Stomach (tissue), 9 donors: ENCODE results near the gene ATP11B. TPM values are rescaled to one million over a fixed set of nuclear protein-coding genes. Genes with fewer than 3 reads are reported as not detected.

Experiments
- DNase-seq, 2 donors: peaks; one replicate each; pipeline versions ENCODE4 v3.0.0 to v3.0.0-alpha.2; 2013 to 2019
- H3K27ac ChIP-seq, 5 donors: fragments of 200-600 bp in 4 of 5; sonication (generic) in 4 of 5; one replicate each; pipeline ENCODE4 v1.5.1; 2013 to 2019; ENCODE audit warnings: mild to moderate bottlenecking in 1 of 5, moderate library complexity in 1 of 5
- H3K27me3 ChIP-seq, 3 donors: fragments of 200-600 bp; sonication (generic); one replicate each; pipeline ENCODE4 v1.5.1; 2017 to 2019; ENCODE audit warnings: mixed run types in 1 of 3
- H3K36me3 ChIP-seq, 4 donors: fragments of 200-600 bp; sonication (generic); 1 replicate in 3 of 4; 2 replicates in 1 of 4; pipeline ENCODE4 v1.5.1; 2016 to 2019
- H3K4me1 ChIP-seq, 4 donors: fragments of 200-600 bp; sonication (generic); one replicate each; pipeline ENCODE4 v1.5.1; 2016 to 2019
- H3K4me3 ChIP-seq, 4 donors: fragments of 200-600 bp; sonication (generic) in 3 of 4; one replicate each; pipeline ENCODE4 v1.5.1; 2016 to 2019; ENCODE audit warnings: mild to moderate bottlenecking in 1 of 4
- H3K9me3 ChIP-seq, 4 donors: fragments of 200-600 bp; sonication (generic); one replicate each; pipeline ENCODE4 v1.5.1; 2016 to 2019
- EP300 ChIP-seq: sonication (generic); formaldehyde crosslinking; IDR thresholded peaks from one replicate; pipeline ENCODE4 v1.6.1; 2017; ENCODE audit warnings: antibody characterized with exemption
- POLR2A ChIP-seq, 4 donors: fragments of 450-650 bp; IDR thresholded peaks; one replicate each; pipeline ENCODE4 v1.6.1; 2016; ENCODE audit warnings: antibody characterized with exemption in 4 of 4, control low read depth in 2 of 4, mild to moderate bottlenecking in 1 of 4, moderate library complexity in 1 of 4
- POLR2AphosphoS5 ChIP-seq, 3 donors: sonication (generic); formaldehyde crosslinking; IDR thresholded peaks; one replicate each; pipeline ENCODE4 v1.6.1; 2016; ENCODE audit warnings: antibody characterized with exemption in 3 of 3
- WGBS, 5 donors: extraction: QIAGEN DNeasy Blood & Tissue Kit in 3 of 5; methylation state at CpG; one replicate each; pipeline versions ENCODE4 v1.1.5 to v1.1.7; 2013 to 2018; 5-methylcytosine and 5-hydroxymethylcytosine counted together
- intact Hi-C: fragments of 100-400 bp; cut with DNase I; formaldehyde crosslinking; loops from one replicate; pipeline ENCODE4 v1.15.1; 2023; ENCODE audit warnings: low total_unique reads
- polyA plus RNA-seq, 3 donors: library from polyadenylated mRNA; stranded (reverse); fragments of 200-250 nt; gene quantifications; one replicate each; pipeline ENCODE4 v1.2.3, GENCODE V29; 2013
- total RNA-seq, 5 donors: library from RNA; depleted of rRNA; stranded (reverse); fragments of >200 nt; gene quantifications; one replicate each; pipeline versions ENCODE4 v1.1.0 to v1.2.3, GENCODE V29; 2014 to 2016
- TF ChIP-seq, protein P1 (sequence below), 7 experiments: fragments of 450-650 bp in 4 of 7; fragments of 200-600 bp in 3 of 7; sonication (generic) in 3 of 7; IDR thresholded peaks; one replicate each; pipeline ENCODE4 v1.5.1; 2016 to 2019; ENCODE audit warnings: antibody characterized with exemption in 7 of 7, control low read depth in 2 of 7, mild to moderate bottlenecking in 1 of 7
- donor health status: healthy with polysubstance abuse.
- donor health status: Bipolar disorder and iron deficiency.
- donor health status: healthy.

Gene ATP11B
- total and polyA plus RNA-seq, 8 donors, result 9.6 to 449 (median 120) TPM

DNA sequence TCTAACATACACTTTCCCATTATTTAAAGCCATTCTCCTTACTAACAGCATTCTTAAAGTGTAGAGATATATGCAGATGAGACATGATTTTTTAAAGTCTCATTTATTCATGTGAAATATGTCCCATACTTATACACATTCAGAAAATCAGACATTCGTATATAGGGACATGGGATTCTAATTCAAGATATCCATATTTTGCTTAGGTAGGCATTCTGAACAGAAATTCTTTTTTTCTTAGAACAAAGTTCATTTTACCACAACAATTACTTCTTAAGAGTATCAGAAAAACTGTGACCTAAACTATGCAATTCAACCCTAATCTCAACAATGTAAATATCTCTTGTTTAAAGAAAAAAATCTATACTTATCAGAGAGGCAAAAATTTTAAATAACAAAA is 170.9 kb downstream of the ATP11B start:
- 43 to 61% (median 46%) methylated on average over 1 of the region's 1 CpG for WGBS, 5 donors
- TF ChIP-seq, protein P1, sequence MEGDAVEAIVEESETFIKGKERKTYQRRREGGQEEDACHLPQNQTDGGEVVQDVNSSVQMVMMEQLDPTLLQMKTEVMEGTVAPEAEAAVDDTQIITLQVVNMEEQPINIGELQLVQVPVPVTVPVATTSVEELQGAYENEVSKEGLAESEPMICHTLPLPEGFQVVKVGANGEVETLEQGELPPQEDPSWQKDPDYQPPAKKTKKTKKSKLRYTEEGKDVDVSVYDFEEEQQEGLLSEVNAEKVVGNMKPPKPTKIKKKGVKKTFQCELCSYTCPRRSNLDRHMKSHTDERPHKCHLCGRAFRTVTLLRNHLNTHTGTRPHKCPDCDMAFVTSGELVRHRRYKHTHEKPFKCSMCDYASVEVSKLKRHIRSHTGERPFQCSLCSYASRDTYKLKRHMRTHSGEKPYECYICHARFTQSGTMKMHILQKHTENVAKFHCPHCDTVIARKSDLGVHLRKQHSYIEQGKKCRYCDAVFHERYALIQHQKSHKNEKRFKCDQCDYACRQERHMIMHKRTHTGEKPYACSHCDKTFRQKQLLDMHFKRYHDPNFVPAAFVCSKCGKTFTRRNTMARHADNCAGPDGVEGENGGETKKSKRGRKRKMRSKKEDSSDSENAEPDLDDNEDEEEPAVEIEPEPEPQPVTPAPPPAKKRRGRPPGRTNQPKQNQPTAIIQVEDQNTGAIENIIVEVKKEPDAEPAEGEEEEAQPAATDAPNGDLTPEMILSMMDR (IDR thresholded peaks at IDR 0.05), result no peak
- TF ChIP-seq EP300, result no peak
- no peak for TF ChIP-seq POLR2A (IDR thresholded peaks at IDR 0.05)
- no peak for TF ChIP-seq POLR2AphosphoS5 (IDR thresholded peaks at IDR 0.05)
- intact Hi-C loops, result no loop called here

DNA sequence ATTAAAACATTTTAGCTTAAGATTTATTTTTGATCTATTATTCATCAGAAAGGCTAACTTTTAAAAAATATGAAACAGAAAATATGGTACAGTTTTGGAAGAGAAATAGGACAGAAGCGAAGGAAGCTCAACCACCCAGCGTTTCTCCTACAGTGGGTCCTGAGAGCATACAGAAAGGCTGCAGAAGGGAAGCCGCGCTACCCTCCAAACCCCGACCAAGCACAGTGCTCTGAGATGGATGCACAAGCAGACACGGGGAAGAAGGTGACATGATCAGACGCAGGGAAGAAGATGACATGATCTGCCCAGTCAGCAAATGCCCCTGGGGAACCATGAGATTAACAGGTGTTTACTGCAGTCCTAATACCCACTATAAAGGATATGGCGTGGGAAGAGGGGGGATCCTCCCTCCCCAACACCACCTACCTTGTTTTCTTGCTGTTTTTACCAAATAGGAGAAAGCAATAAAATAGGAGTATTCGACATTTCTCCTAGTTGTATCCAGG is 172.6 kb downstream of the ATP11B start:
- intact Hi-C loops, result no loop called here
- 86 to 94% (median 88%) methylated on average over 9 of the region's 9 CpGs for WGBS, 5 donors
- Histone ChIP-seq H3K27me3 (no peaks in the 10 kb centered on the region), H3K36me3 (peaks cover 0 to 13% (median 6%) of the 10 kb centered on the region in 4 donors), H3K9me3 (no peaks in the 10 kb centered on the region), H3K4me1 (peaks cover 0 to 75% (median 34%) of the 10 kb centered on the region in 4 donors), H3K4me3 (no peak overlapping the region), H3K27ac (no peak overlapping the region)
- no peak for DNase-seq
- TF ChIP-seq POLR2AphosphoS5 (IDR thresholded peaks at IDR 0.05) (no peak), EP300 (no peak), POLR2A (IDR thresholded peaks at IDR 0.05) (no peak)
- TF ChIP-seq, protein P1 (IDR thresholded peaks at IDR 0.05), result no peak

More for the DNA sequence above, 170.9 kb downstream of the ATP11B start:
- H3K4me3 ChIP-seq, result no peak overlapping the region
- H3K27me3 ChIP-seq, result no peaks in the 10 kb centered on the region
- peaks cover 0 to 74% (median 37%) of the 10 kb centered on the region in 4 donors for H3K4me1 ChIP-seq
- no peaks in the 10 kb centered on the region for H3K9me3 ChIP-seq
- H3K27ac ChIP-seq, result no peak overlapping the region
- peaks cover 0 to 25% (median 12%) of the 10 kb centered on the region in 4 donors for H3K36me3 ChIP-seq
- no peak for DNase-seq

DNA sequence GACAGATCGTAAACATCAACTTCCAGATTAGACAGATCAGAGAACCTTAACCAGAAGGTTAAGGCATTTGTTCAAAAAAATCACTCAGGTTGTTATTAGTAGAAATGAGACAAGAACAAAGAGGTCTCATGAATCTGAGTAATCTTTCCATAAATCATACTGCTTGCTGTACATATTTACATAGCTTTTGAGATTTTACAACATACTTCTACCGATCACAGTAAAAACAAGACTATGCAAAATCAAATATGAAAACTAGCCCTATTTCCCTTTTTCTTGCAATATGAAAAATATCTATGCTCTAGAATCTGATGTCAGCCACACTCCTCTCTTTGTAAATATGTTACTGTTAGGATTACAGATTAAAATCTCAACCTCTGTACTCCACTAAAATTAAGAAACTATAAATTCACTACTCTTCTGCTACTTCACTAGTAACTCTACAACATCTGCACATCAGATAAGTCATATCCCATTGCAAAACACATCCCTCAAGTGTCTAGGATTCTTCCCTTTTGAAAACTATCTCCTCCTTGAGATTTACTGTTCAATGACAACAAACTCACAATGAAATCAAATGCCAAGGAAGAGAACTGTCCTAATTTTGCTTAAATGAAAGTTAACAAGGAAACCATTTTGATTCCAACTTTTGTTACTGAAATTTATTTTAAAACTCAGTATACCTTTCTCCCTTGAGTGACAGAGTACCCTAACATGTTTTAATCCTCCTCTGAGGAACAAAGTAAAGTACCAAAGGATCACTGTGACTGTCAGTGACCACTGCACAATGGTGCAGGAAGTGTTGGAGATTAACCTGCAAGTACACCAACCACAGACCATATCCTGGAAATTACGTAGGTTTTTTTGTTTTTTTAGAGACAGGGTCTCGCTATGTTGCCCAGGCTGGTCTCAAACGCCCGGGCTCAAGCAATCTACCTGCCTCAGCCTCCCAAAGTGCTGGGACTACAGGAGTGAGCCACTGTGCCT is 174.2 kb downstream of the ATP11B start:
- WGBS, 5 donors, result 58 to 68% (median 67%) methylated on average over 6 of the region's 6 CpGs
- intact Hi-C loops, result no loop called here
- no peak overlapping the region for H3K27ac ChIP-seq
- H3K4me1 ChIP-seq, result peaks cover under 1 to 70% (median 32%) of the 10 kb centered on the region in 4 donors
- no peaks in the 10 kb centered on the region for H3K27me3 ChIP-seq
- DNase-seq, result peak in 1 of 2 donors; percentile 20
- H3K36me3 ChIP-seq, result peaks cover 0 to 13% (median 5%) of the 10 kb centered on the region in 4 donors
- H3K4me3 ChIP-seq, result no peak overlapping the region
- no peaks in the 10 kb centered on the region for H3K9me3 ChIP-seq
- TF ChIP-seq, protein P1 (IDR thresholded peaks at IDR 0.05), result no peak
- TF ChIP-seq EP300, result no peak
- peak in 1 of 3 donors; percentile 13 for TF ChIP-seq POLR2AphosphoS5 (IDR thresholded peaks at IDR 0.05)
- peak in 1 of 4 donors; percentile 6 for TF ChIP-seq POLR2A (IDR thresholded peaks at IDR 0.05)

DNA sequence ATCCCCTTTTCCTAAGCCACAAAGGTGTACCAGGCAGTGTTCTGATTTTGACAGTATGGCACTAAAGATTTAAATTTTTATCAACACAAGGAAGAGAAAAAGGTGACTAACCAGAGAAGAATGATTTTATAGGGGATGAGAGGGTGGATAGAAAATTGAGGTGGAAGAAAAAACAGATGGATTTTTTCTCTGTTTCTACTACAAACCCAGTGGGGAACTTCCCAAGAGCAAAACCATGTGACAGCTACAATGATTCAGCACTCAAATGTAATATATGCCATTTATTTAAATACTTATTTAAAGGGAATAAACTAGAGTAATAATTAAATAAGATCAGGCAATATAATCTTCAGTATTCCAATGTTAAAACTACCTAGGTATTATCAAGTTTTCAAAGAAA is 176.0 kb downstream of the ATP11B start:
- H3K4me1 ChIP-seq, result peaks cover 0 to 60% (median 29%) of the 10 kb centered on the region in 4 donors
- TF ChIP-seq POLR2AphosphoS5 (IDR thresholded peaks at IDR 0.05), result no peak
- TF ChIP-seq, protein P1 (IDR thresholded peaks at IDR 0.05), result no peak
- no peak for TF ChIP-seq EP300
- no peak for TF ChIP-seq POLR2A (IDR thresholded peaks at IDR 0.05)
- no peak for DNase-seq
- H3K27ac ChIP-seq, result no peak overlapping the region
- H3K36me3 ChIP-seq, result peaks cover 0 to 4% (median 0%) of the 10 kb centered on the region in 4 donors
- H3K27me3 ChIP-seq, result no peaks in the 10 kb centered on the region
- no peaks in the 10 kb centered on the region for H3K9me3 ChIP-seq
- no peak overlapping the region for H3K4me3 ChIP-seq
- intact Hi-C loops, result no loop called here
